ENCODE results near the gene DOCK4.

GRCh38 chr7:111918461-111918860, 287.7 kb downstream of the DOCK4 start:
- TF ChIP-seq EZH2 (IDR thresholded peaks at IDR 0.05; ENCODE audit: insufficient read depth, poor library complexity, severe bottlenecking) (no peak), EZH2phosphoT487 (IDR thresholded peaks at IDR 0.05; ENCODE audit: insufficient read depth, low read depth) (no peak)
